ENCODE data around the gene SERINC1. TPM values are rescaled to one million over a fixed set of nuclear protein-coding genes. Genes with fewer than 3 reads are reported as not detected.
A peak's percentile ranks its signal among the peaks of the same experiment; 100 is the strongest.
"Not testable (repeated sequence)": the region's sequence is repeated elsewhere in the genome, so short reads cannot be mapped to it uniquely, and the experiment has no call there.

Gene SERINC1
- total and polyA plus RNA-seq, 9 of the 15 experiments (the other 6 are each of a cell fraction or from before 2014, with no cell fraction given): 28.8 to 64.6 (median 39.7) TPM

- peak in 1 of 3 experiments; percentile 87 for TF ChIP-seq YY1 (IDR thresholded peaks at IDR 0.05; ENCODE audit: borderline replicate concordance in 1 of 3, control insufficient read depth in 1 of 3, extremely low read depth in 1 of 3, insufficient read depth in 3 of 3, insufficient read length in 1 of 3, insufficient replicate concordance in 2 of 3, low read depth in 1 of 3, low read length in 2 of 3)
- TF ChIP-seq NCOA1 (IDR thresholded peaks at IDR 0.05; ENCODE audit: low read depth): no peak
- TF ChIP-seq HNRNPLL (IDR thresholded peaks at IDR 0.05; ENCODE audit: low read depth, low read length, poor library complexity, severe bottlenecking): peak; percentile 75
- TF ChIP-seq DPF2 (IDR thresholded peaks at IDR 0.05): 0 out of 2 replicates have a peak, but pooled peaks have one; percentile 21
- no peak for TF ChIP-seq ZBTB8A (IDR thresholded peaks at IDR 0.05; ENCODE audit: partially characterized antibody)
- no peak for TF ChIP-seq CBX3 (IDR thresholded peaks at IDR 0.05; ENCODE audit: borderline replicate concordance in 1 of 2, low read length in 2 of 2)
- TF ChIP-seq TEAD4 (IDR thresholded peaks at IDR 0.05; ENCODE audit: low read length): peak; percentile 38
- TF ChIP-seq TEAD4 (CRISPR knock-in tag; IDR thresholded peaks at IDR 0.05; ENCODE audit: borderline replicate concordance): no peak
These were observed 39.8 kb upstream of the SERINC1 start (continued) for GRCh38 chr6:122511193-122511924.

- H3K9ac ChIP-seq (ENCODE audit: insufficient read depth in 1 of 2, low read depth in 2 of 2, low read length in 2 of 2); H3K4me3 ChIP-seq; DNase-seq (ENCODE audit: extremely low read depth in 1 of 4, low spot score in 3 of 4); H4K20me1 ChIP-seq (replicated peaks; ENCODE audit: control insufficient read depth, insufficient read depth, low read length); H3K27ac ChIP-seq (ENCODE audit: extremely low read depth, low read depth, low read length); CTCF ChIA-PET (ENCODE audit: low intra/inter-chr PET ratio); ATAC-seq; H2AFZ ChIP-seq (ENCODE audit: low read depth, low read length); H3K4me2 ChIP-seq (ENCODE audit: insufficient read depth, low read length); H3K9me1 ChIP-seq (ENCODE audit: control insufficient read depth, insufficient read depth, low read length); H3K9me3 ChIP-seq (replicated peaks; ENCODE audit: control insufficient read depth, insufficient read depth, low read depth, low read length); H3K36me3 ChIP-seq (ENCODE audit: control insufficient read depth, insufficient read depth, low read length); POLR2A ChIA-PET; H3K4me1 ChIP-seq (replicated peaks in 1 of 2; ENCODE audit: control insufficient read depth in 2 of 2, insufficient read depth in 2 of 2, low read length in 2 of 2); intact Hi-C loops (cut with micrococcal nuclease); BruUV-seq (replicated peaks); in situ Hi-C loops (cut with MboI); H3K27me3 ChIP-seq (ENCODE audit: control insufficient read depth in 2 of 2, insufficient read depth in 2 of 2, low read length in 2 of 2); FAIRE-seq: not testable (repeated sequence)
- 35% methylated on average over 3 of the region's 3 CpGs for WGBS (ENCODE audit: insufficient coverage, low coverage, missing lambda C conversion rate)
- TF ChIP-seq TRIM28 (IDR thresholded peaks at IDR 0.05): peak; percentile 93
- peak; percentile 77; the same call in 1 of the 2 replicates for TF ChIP-seq CBX5 (IDR thresholded peaks at IDR 0.05; ENCODE audit: borderline replicate concordance, low read depth)
- peak in 1 of 2 experiments; percentile 89; a peak in 2 of 3 replicates for TF ChIP-seq CBX3 (IDR thresholded peaks at IDR 0.05; ENCODE audit: borderline replicate concordance in 1 of 2, low read length in 2 of 2)
- TF ChIP-seq TRIM24 (IDR thresholded peaks at IDR 0.05): peak in 1 of 2 experiments; percentile 56; a peak in 1 of 4 replicates
- TF ChIP-seq ZNF280A (IDR thresholded peaks at IDR 0.05; ENCODE audit: low read depth, partially characterized antibody): peak; percentile 69
- H3K79me2 ChIP-seq (ENCODE audit: control insufficient read depth, insufficient read depth, low read length): peaks cover 13% of the 10 kb centered on the region; the same call in 2 of the 3 replicates
These were observed 33.6 kb upstream of the SERINC1 start for GRCh38 chr6:122505170-122505569.
